GM18867 (cell line): Measurements from ENCODE around the gene TGFBR1.
"Not testable (repeated sequence)": the region's sequence is repeated elsewhere in the genome, so short reads cannot be mapped to it uniquely, and the experiment has no call there.

Experiments used
- ATAC-seq: cut with Tn5 transposase; IDR thresholded peaks from one replicate; pipeline ENCODE4 v1.9.1; 2021; ENCODE audit warnings: mild to moderate bottlenecking, moderate library complexity; ENCODE audit not compliant: unreplicated experiment

TGFBR1 gene

GRCh38 chr9:99184475-99185347 lies 79.8 kb downstream of the TGFBR1 start:
- ATAC-seq = peak; percentile 48

GRCh38 chr9:99185348-99185632 lies 80.4 kb downstream of the TGFBR1 start:
- no peak for ATAC-seq

- no peak for ATAC-seq
These were observed 81.0 kb downstream of the TGFBR1 start for GRCh38 chr9:99185934-99186333.

GRCh38 chr9:99187311-99187710 lies 82.4 kb downstream of the TGFBR1 start:
- ATAC-seq = no peak

GRCh38 chr9:99189186-99189585 lies 84.3 kb downstream of the TGFBR1 start:
- no peak for ATAC-seq

- no peak for ATAC-seq
These were observed 85.1 kb downstream of the TGFBR1 start for GRCh38 chr9:99189887-99190596.

GRCh38 chr9:99190597-99191283 lies 85.8 kb downstream of the TGFBR1 start:
- no peak for ATAC-seq

- no peak for ATAC-seq
These were observed 88.0 kb downstream of the TGFBR1 start for GRCh38 chr9:99192786-99193465.

- ATAC-seq = no peak
These were observed 88.5 kb downstream of the TGFBR1 start for GRCh38 chr9:99193466-99193821.

GRCh38 chr9:99196484-99196883 lies 91.6 kb downstream of the TGFBR1 start:
- not testable (repeated sequence) for ATAC-seq

- ATAC-seq = no peak
These were observed 92.3 kb downstream of the TGFBR1 start for GRCh38 chr9:99197124-99197630.

- no peak for ATAC-seq
These were observed 93.1 kb downstream of the TGFBR1 start for GRCh38 chr9:99197987-99198386.

- no peak for ATAC-seq
These were observed 95.1 kb downstream of the TGFBR1 start for GRCh38 chr9:99199938-99200539.

- ATAC-seq = no peak
These were observed 96.7 kb downstream of the TGFBR1 start for GRCh38 chr9:99201603-99202002.
